GM12891 (cell line): ENCODE results near the gene ACYP1.
"Not testable (repeated sequence)": the region's sequence is repeated elsewhere in the genome, so short reads cannot be mapped to it uniquely, and the experiment has no call there.

Experiments used
- DNase-seq: peaks from one replicate; pipeline ENCODE4 v3.0.0; 2011; ENCODE audit warnings: low spot score; ENCODE audit not compliant: insufficient read length
- FAIRE-seq: peaks from 2 replicates; lab custom pipeline; 2011; peaks lifted over from hg19 to GRCh38; lab: Jason Lieb, UNC
- PAX5 ChIP-seq: IDR thresholded peaks from 2 replicates; pipeline ENCODE4 v1.6.1; 2011; ENCODE audit warnings: low read length, moderate library complexity, mild to moderate bottlenecking; ENCODE audit not compliant: insufficient read depth, severe bottlenecking
- POLR2A ChIP-seq: IDR thresholded peaks from 2 replicates; pipeline ENCODE4 v1.6.1; 2011; ENCODE audit warnings: low read depth, low read length, control low read depth
- POLR2AphosphoS5 ChIP-seq: IDR thresholded peaks from 2 replicates; pipeline ENCODE4 v1.6.1; 2011; ENCODE audit warnings: low read depth, low read length, control low read depth
- POU2F2 ChIP-seq: IDR thresholded peaks from 2 replicates; pipeline ENCODE4 v1.6.1; 2011; ENCODE audit warnings: low read depth, mild to moderate bottlenecking, control low read depth, low read length, moderate library complexity
- SPI1 ChIP-seq: IDR thresholded peaks from 2 replicates; pipeline ENCODE4 v1.6.1; 2011; ENCODE audit warnings: low read depth, low read length, control low read depth
- TAF1 ChIP-seq: IDR thresholded peaks from 2 replicates; pipeline ENCODE4 v1.6.1; 2011; ENCODE audit warnings: low read depth, low read length, control low read depth

The ACYP1 gene

DNA sequence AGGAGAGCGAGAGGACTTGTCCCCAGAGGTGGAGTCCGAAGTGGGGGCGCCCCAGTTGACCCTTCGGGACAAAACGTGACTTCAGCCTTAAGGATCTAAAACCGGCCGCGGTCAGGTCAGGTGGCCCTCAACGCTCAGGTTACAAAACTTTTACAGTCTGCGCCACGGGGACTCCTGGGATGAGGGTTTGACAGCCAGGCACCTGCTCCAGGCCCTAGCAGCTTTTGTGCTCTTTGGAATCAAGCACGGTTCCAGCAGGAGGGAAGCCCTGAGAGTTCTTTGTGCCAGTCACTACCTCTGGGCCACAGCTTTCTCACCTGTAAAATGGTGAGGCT, 6.0 kb upstream of the ACYP1 start:
- FAIRE-seq: no peak
- no peak for DNase-seq

DNA sequence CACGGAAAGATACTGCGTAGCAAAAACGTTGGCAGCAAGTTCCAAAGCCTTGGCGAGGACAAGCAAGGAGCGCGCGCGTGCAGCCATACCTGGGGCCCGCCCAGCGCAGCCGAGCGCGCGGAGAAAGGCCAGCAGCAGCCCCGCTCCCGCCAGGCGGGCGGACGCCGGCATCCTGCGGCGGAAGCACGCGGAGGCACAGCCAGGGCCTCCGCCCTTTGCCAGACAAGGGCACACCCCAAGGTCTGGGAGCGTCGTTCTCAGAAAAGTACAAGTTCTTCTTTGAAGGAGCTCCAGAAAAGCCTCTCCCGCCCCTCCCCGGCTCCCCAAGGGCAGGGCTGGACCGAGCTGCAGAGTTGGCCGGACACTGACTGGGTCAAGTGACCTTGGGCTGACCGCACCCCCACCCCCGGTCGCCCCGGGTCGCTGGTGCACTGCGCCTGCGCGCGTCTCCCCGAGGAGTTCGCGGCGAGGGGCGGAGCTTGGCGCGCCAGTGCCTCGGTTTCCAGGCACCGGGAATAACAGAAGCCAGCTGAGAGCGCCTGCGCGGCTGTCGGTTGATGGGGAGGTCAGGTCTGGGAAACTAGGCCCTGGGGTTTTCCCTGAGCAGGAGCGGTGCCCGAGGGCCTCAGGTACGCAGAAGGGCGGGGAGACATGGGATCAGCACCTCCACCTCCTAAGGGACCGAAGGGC, 5.4 kb upstream of the ACYP1 start, which contains the start of gene ZC2HC1C:
Gene ZC2HC1C, plus strand, starts transcription at position 521 of the 690 bp plus-strand sequence. CDS start 933 bp downstream, outside the sequence.
- DNase-seq (peak; percentile 65), FAIRE-seq (peak; percentile 72)
- TF ChIP-seq POU2F2 (no peak), POLR2AphosphoS5 (no peak), TAF1 (no peak), SPI1 (no peak), POLR2A (no peak), PAX5 (no peak)

More for the DNA sequence above, 6.0 kb upstream of the ACYP1 start:
- no peak for TF ChIP-seq POU2F2
- TF ChIP-seq SPI1: no peak
- TF ChIP-seq TAF1: no peak
- no peak for TF ChIP-seq PAX5
- TF ChIP-seq POLR2A: no peak
- no peak for TF ChIP-seq POLR2AphosphoS5

DNA sequence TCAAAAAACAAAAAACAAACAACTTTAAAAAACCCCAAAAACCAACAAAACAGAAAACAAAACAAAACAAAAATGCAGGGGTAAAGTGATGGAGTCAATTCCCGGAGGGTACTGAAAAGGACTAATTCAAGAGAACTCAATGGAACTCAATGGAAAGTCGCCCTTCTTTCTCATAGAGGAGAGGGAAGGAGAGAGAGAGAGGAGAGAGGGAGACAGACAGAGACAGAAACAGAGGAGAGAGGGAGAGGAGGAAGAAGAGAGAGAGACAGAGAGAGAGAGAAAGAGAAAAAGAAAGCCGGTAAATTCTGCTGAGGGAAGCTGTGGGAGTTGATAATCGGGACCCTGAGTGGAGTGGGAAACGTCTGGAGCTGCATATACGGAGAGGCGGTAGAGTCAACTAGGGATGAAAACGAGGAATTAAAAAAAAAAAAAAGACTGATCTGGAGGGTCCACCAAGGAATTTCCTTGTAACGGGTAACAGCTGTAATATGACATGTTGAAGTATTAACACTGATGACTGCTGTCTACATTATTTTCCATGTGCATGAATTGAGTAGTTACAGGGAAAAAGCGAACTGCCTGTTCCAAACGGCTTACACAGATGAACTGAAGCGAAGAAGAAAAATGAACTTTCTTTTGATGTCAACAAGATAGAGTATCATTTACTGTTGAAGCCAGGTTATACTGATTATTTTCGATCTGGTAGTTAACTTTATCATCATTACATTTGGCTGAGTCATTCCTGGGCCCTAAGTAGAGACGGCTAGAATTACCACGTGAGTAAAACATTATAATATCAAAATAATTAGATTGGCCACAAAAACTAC, 4.7 kb upstream of the ACYP1 start:
- TF ChIP-seq POU2F2 (no peak), SPI1 (no peak), TAF1 (no peak), POLR2A (no peak), POLR2AphosphoS5 (no peak), PAX5 (no peak)
- DNase-seq: no peak
- peak; percentile 54 for FAIRE-seq

DNA sequence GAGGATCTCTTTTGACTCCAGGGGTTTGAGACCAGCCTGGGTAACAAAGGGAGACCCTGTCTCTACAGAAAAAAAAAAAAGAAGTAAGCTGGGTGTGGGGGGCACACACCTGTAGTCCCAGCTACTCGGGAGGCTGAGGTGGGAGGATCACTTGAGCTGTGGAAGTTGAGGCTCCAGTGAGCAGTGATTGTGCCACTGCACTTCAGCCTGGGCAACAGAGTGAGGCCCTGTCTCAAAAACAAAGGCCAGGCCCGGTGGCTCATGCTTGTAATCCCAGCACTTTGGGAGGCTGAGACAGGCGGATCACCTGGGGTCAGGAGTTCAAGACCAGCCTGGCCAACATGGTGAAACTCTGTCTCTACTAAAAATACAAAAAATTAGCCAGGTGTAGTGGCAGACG, 3.9 kb upstream of the ACYP1 start:
- not testable (repeated sequence) for FAIRE-seq

DNA sequence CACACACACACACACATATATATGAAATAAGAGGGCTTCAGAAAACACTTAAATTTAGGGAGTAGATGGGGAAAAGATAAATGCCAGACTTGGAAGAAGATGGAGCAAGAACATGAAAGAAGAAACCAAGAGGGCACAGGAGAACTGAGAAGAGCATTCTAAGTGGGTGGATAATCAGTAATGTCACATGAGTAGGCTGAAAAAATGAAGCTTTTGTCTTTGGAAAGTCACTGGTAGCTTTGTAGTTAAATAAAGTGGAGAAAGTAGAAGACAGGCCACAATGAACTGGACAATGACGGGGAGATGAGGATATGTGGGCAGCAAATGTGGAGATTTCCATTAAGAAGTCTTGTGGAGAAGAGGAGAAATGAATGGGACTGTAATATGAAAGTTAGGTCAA, 3.4 kb upstream of the ACYP1 start:
- TF ChIP-seq POLR2AphosphoS5 (no peak), PAX5 (no peak), POLR2A (no peak), SPI1 (no peak), TAF1 (no peak), POU2F2 (no peak)
- no peak for DNase-seq
- FAIRE-seq: no peak

More for the DNA sequence above, 3.9 kb upstream of the ACYP1 start:
- not testable (repeated sequence) for DNase-seq

DNA sequence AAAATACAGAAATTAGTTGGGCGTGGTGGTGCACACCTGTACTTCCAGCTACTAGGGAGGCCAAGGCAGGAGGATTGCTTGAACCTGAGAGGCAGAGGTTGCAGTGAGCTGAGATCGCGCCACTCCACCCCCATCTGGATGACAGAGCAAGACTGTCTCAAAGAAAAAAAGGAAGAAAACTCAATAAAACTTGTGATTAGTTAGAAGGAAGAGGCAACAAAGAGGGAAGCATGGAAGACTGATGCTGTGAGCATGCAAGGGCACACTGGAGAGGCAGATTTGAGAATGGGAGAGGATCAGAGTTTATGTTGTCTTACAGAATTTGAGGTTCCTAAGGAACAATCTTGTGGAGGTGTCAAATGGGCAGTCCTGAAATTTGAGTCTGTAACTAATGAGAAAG, 2.9 kb upstream of the ACYP1 start:
- FAIRE-seq: no peak
- TF ChIP-seq TAF1 (no peak), POLR2AphosphoS5 (no peak), PAX5 (no peak), SPI1 (no peak), POLR2A (no peak), POU2F2 (no peak)
- DNase-seq: no peak

DNA sequence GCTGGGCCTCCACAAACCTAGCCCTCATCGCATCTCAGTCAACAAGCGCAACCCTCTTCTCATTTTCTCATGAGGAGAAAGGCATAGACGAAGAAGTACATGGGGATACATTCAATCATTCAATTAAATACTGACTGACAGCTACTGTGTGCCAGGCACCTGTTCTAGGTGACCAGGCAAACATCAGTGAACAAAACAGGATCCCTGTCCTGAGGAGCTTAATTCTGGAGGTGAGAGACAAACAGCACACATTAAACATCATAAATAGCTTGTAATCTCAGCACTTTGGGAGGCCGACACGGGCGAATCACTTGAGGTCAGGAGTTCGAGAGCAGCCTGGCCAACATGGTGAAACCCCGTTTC, 362 bp upstream of the ACYP1 start:
- no peak for FAIRE-seq
- no peak for DNase-seq
- TF ChIP-seq POLR2AphosphoS5 (no peak), TAF1 (no peak), POU2F2 (no peak), PAX5 (no peak), POLR2A (no peak), SPI1 (no peak)

DNA sequence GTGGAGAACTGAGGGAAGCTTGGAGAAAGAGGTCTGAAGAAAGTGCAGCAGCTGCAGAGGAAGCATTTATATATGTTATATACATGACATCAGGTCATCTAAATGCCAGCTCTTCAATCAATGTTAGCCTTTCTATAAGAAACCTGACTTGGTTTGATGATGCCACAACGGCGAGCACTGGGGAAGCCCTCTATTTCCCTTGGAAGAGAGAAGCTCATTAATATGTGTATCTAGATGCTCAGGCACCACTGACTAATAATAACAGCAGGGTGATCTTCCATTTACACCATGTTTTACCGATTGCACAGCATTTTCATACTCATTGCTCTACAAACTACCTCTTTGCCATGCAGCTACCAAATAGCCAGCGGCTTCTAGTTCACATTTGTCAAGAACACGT, 811 bp downstream of the ACYP1 start:
- DNase-seq (no peak), FAIRE-seq (peak; percentile 13)
- no peak for TF ChIP-seq PAX5
- no peak for TF ChIP-seq TAF1
- TF ChIP-seq SPI1: no peak
- no peak for TF ChIP-seq POLR2AphosphoS5
- TF ChIP-seq POLR2A: no peak
- no peak for TF ChIP-seq POU2F2

DNA sequence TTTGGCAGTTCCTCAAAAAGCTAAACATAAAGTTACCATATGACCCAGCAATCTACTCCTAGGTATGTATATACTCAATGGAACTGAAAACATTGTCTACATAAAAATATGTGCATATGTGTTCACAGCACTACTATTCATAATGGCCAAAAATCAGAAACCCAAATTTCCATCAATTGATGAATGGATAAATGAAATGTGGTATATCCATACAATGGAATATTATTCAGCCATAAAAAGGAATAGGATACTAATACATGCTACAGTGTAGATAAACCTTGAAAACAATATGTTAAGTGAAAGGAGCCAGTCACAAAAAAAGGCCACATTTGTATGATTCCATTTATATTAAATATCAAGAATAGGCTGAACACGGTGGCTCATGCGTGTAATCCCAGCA, 3.4 kb downstream of the ACYP1 start:
- FAIRE-seq (no peak), DNase-seq (no peak)
- TF ChIP-seq POLR2A (no peak), SPI1 (no peak)

DNA sequence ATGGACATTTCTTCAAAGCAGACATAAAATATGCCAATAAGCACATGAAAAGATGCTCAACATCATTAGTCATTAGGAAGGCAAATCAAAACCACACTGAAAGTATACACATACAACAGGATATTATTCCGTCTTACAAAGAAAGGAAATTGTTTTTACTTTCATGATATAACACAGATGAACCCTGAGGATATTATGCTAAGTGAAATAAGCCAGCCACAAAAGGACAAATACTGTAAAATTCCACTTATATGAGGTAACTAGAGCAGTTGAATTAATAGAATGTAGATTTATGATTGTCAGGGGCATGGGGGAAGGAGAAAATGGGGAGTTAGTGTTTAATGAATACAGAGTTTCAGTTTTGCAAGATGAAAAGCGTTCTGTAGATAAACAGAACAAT, 4.2 kb downstream of the ACYP1 start:
- no peak for DNase-seq
- no peak for FAIRE-seq
- TF ChIP-seq PAX5 (no peak), POLR2A (no peak), SPI1 (no peak), POU2F2 (no peak), TAF1 (no peak), POLR2AphosphoS5 (no peak)
